Measurements from ENCODE around the gene OR9Q1. TPM values are rescaled to one million over a fixed set of nuclear protein-coding genes. Genes with fewer than 3 reads are reported as not detected.

The OR9Q1 gene
- total and polyA plus RNA-seq, 2 of the 8 experiments (the other 6 are each of a cell fraction or from before 2014, with no cell fraction given), result not detected

DNA sequence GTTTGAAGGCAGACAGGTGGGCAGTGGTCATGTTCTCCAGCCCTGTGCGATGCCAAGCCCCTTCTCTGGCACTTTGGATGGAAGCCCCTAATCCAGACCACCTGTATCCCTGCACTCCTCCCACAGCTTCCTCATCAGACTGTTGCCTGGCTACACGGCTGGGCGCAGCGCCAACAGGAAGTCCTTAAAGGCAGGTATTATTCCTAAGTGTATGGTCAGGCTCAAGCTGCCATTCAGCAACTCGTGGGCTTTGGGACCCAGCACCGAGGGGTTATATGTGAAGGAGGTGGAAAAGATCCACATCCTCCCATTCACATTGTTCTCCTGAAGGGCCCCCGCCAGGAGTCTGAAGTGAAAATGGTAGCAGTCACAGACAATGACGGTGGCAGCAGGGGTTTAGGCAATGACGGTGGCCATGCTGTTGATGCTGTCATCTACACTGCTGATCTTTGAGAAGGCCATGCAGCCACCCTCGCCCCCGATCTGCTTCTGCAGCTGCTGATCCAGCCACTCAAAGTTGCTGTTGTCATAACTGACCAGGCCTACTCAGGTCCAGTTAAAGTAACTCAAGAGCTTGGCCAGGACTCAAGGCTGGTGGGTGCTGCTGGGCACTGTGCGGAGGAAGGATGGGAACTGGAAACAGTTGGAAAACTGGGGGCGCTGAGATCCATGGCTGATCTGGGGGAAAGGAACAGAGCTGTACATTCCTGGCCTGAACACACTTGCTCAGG, 34.8 kb downstream of the OR9Q1 start:
- peaks cover 0 to 19% (median 16%) of the 10 kb centered on the region in 4 experiments; a peak in 6 of 7 replicates for H3K4me1 ChIP-seq (replicated peaks in 1 of 4; ENCODE audit: control insufficient read depth in 3 of 4, insufficient read depth in 4 of 4, low read length in 3 of 4)
- peak overlapping the region; percentile 60 for H2AFZ ChIP-seq (ENCODE audit: low read length)
- TF ChIP-seq TAF7 (optimal IDR thresholded peaks at IDR 0.05; ENCODE audit: borderline replicate concordance, low read depth, low read length) (no peak), CREB1 (IDR thresholded peaks at IDR 0.05) (no peak), RFX5 (IDR thresholded peaks at IDR 0.05; ENCODE audit: borderline replicate concordance, low read depth, low read length) (no peak), SP1 (IDR thresholded peaks at IDR 0.05; ENCODE audit: low read depth, low read length) (no peak)
- TF ChIP-seq, protein P1, sequence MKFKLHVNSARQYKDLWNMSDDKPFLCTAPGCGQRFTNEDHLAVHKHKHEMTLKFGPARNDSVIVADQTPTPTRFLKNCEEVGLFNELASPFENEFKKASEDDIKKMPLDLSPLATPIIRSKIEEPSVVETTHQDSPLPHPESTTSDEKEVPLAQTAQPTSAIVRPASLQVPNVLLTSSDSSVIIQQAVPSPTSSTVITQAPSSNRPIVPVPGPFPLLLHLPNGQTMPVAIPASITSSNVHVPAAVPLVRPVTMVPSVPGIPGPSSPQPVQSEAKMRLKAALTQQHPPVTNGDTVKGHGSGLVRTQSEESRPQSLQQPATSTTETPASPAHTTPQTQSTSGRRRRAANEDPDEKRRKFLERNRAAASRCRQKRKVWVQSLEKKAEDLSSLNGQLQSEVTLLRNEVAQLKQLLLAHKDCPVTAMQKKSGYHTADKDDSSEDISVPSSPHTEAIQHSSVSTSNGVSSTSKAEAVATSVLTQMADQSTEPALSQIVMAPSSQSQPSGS (IDR thresholded peaks at IDR 0.05; ENCODE audit: low read length), result no peak
- H3K4me2 ChIP-seq (ENCODE audit: insufficient read depth in 1 of 2, low read depth in 2 of 2, low read length in 2 of 2), result 0 out of 4 replicates have a peak overlapping the region, but pooled peaks of 1 of the 2 experiments have one; percentile 12
- CTCF ChIA-PET (ENCODE audit: partially characterized antibody), result interaction anchor here (1.2 to 3.5 kb wide), 6 partner anchors 11 to 465 kb away, joined by 3 to 19 read pairs (median 4); no protein-coding TSS in a partner anchor
- no peak overlapping the region for H3K56ac ChIP-seq (replicated peaks; ENCODE audit: insufficient read length, low read depth, low read length)
- peak overlapping the region; percentile 25 for H4K91ac ChIP-seq (replicated peaks; ENCODE audit: insufficient read length, low read length)
- no peak overlapping the region for H2BK15ac ChIP-seq (ENCODE audit: low read length)
- POLR2A ChIA-PET (ENCODE audit: partially characterized antibody), result no interaction called here
- no peaks in the 10 kb centered on the region for H4K20me1 ChIP-seq (replicated peaks in 1 of 2; ENCODE audit: control insufficient read depth in 1 of 2, insufficient read depth in 2 of 2, low read length in 2 of 2)
- no peaks in the 10 kb centered on the region for H3K79me1 ChIP-seq (ENCODE audit: low read depth, low read length)
- no peak overlapping the region for H3K14ac ChIP-seq (ENCODE audit: insufficient read length)
- peak overlapping the region; percentile 78 for H2BK12ac ChIP-seq (ENCODE audit: low read depth, low read length)
- no peaks in the 10 kb centered on the region for H3K79me2 ChIP-seq (ENCODE audit: control insufficient read depth in 1 of 2, insufficient read depth in 2 of 2, low read length in 2 of 2)
- FAIRE-seq (no peak), DNase-seq (ENCODE audit: low read depth in 1 of 2, low spot score in 2 of 2) (no peak)
- 78% methylated on average over 13 of the region's 13 CpGs; no CpG with 5 or more reads in 1 of the 2 experiments for WGBS, 2 experiments (ENCODE audit: extremely low coverage in 1 of 2, insufficient coverage in 1 of 2, insufficient read length in 1 of 2, insufficient replicate concordance in 2 of 2, low coverage in 1 of 2, low lambda C conversion rate in 2 of 2, missing lambda C conversion rate in 1 of 2)
- peak overlapping the region; percentile 86; the same call in 1 of the 2 replicates for H2BK5ac ChIP-seq (ENCODE audit: low read depth, low read length)
- H3K9me3 ChIP-seq (ENCODE audit: insufficient read depth in 2 of 2, low read depth in 1 of 2, low read length in 1 of 2), result no peaks in the 10 kb centered on the region
- peak overlapping the region; percentile 38; the same call in 1 of the 2 replicates for H2BK20ac ChIP-seq (ENCODE audit: low read length)
- H4K8ac ChIP-seq (ENCODE audit: extremely low read depth, insufficient read depth, low read length), result no peak overlapping the region
- H3K9ac ChIP-seq (replicated peaks in 1 of 4; ENCODE audit: extremely low read depth in 1 of 4, low read depth in 3 of 4, low read length in 3 of 4), result no peak overlapping the region; a peak in 1 of 7 replicates
- no peak overlapping the region for H4K5ac ChIP-seq (ENCODE audit: insufficient read length, low read depth, low read length)
- H2AK5ac ChIP-seq (ENCODE audit: low read depth, low read length), result peak overlapping the region; percentile 47; the same call in 1 of the 2 replicates
- no peak overlapping the region for H3K23ac ChIP-seq (ENCODE audit: insufficient read length)
- no peak overlapping the region for H3K4ac ChIP-seq (replicated peaks; ENCODE audit: insufficient read length, low read depth, low read length)
- H3K36me3 ChIP-seq (ENCODE audit: control insufficient read depth in 2 of 4, insufficient read depth in 4 of 4, low read length in 3 of 4), result no peaks in the 10 kb centered on the region
- H3K18ac ChIP-seq (ENCODE audit: extremely low read depth, low read length), result peak overlapping the region; percentile 64; the same call in 1 of the 2 replicates
- no peaks in the 10 kb centered on the region for H3K27me3 ChIP-seq (replicated peaks in 1 of 4; ENCODE audit: control insufficient read depth in 3 of 4, extremely low read depth in 1 of 4, insufficient read depth in 3 of 4, low read length in 3 of 4)
- H3K4me3 ChIP-seq (ENCODE audit: extremely low read depth in 1 of 4, insufficient read depth in 2 of 4, low read depth in 3 of 4, low read length in 4 of 4), result no peak overlapping the region
- no peak overlapping the region for H2BK120ac ChIP-seq (replicated peaks; ENCODE audit: low read depth, low read length)
- peak overlapping the region; percentile 28 for H3K27ac ChIP-seq (ENCODE audit: low read depth, low read length)
- H3K23me2 ChIP-seq (ENCODE audit: low read depth, low read length), result no peaks in the 10 kb centered on the region
